ENCODE results near the gene ARHGAP32.

Gene ARHGAP32

GRCh38 chr11:129192150-129192549, at the start of gene ARHGAP32:
Gene ARHGAP32, minus strand, starts transcription at chr11:129192325. Its CDS starts 127 bp downstream, at chr11:129192198.
- DNase-seq, result no peak

GRCh38 chr11:129239207-129239606, 47.1 kb upstream of the ARHGAP32 start:
- no peak for DNase-seq

GRCh38 chr11:129237880-129238638, 45.9 kb upstream of the ARHGAP32 start:
- DNase-seq, result no peak

GRCh38 chr11:129237456-129237855, 45.3 kb upstream of the ARHGAP32 start:
- no peak for DNase-seq

GRCh38 chr11:129236850-129237249, 44.7 kb upstream of the ARHGAP32 start:
- DNase-seq, result no peak

GRCh38 chr11:129234978-129235377, 42.9 kb upstream of the ARHGAP32 start:
- no peak for DNase-seq

- DNase-seq, result no peak
These were observed 37.9 kb upstream of the ARHGAP32 start for GRCh38 chr11:129230006-129230405.

GRCh38 chr11:129226207-129226798, 34.2 kb upstream of the ARHGAP32 start:
- no peak for DNase-seq

GRCh38 chr11:129225190-129225589, 33.1 kb upstream of the ARHGAP32 start:
- no peak for DNase-seq

- DNase-seq, result no peak
These were observed 32.4 kb upstream of the ARHGAP32 start for GRCh38 chr11:129224538-129224937.

- no peak for DNase-seq
These were observed 31.6 kb upstream of the ARHGAP32 start for GRCh38 chr11:129223701-129224149.

- no peak for DNase-seq
These were observed 31.1 kb upstream of the ARHGAP32 start for GRCh38 chr11:129223260-129223659.

- no peak for DNase-seq
These were observed 30.0 kb upstream of the ARHGAP32 start for GRCh38 chr11:129222158-129222557.

- no peak for DNase-seq
These were observed 23.6 kb upstream of the ARHGAP32 start for GRCh38 chr11:129215506-129216245.

- no peak for DNase-seq
These were observed 22.7 kb upstream of the ARHGAP32 start for GRCh38 chr11:129214710-129215295.

- DNase-seq, result no peak
These were observed 21.1 kb upstream of the ARHGAP32 start for GRCh38 chr11:129213261-129213660.

GRCh38 chr11:129211397-129211796, 19.3 kb upstream of the ARHGAP32 start:
- no peak for DNase-seq

GRCh38 chr11:129210831-129211181, 18.7 kb upstream of the ARHGAP32 start:
- no peak for DNase-seq

- no peak for DNase-seq
These were observed 18.0 kb upstream of the ARHGAP32 start for GRCh38 chr11:129209891-129210830.

- no peak for DNase-seq
These were observed 16.7 kb upstream of the ARHGAP32 start for GRCh38 chr11:129208863-129209262.

- DNase-seq, result no peak
These were observed 12.2 kb upstream of the ARHGAP32 start for GRCh38 chr11:129204150-129204838.

GRCh38 chr11:129202646-129203045, 10.5 kb upstream of the ARHGAP32 start:
- DNase-seq, result no peak
